ENCODE data around the gene PDHA1. TPM values are rescaled to one million over a fixed set of nuclear protein-coding genes. Genes with fewer than 3 reads are reported as not detected.

The PDHA1 gene
- total RNA-seq (100 to 1,000 TPM in 1 of 2 donors, 10 to 100 TPM in 1; 93.6 to 115 TPM), total RNA-seq (50.7 to 83.3 reads per million in 2 donors)

- H3K27me3 Mint-ChIP-seq, result no peaks in the 10 kb centered on the region
- peaks cover 9% of the 10 kb centered on the region for H3K4me1 Mint-ChIP-seq
Measured at GRCh38 chrX:19343535-19344408, at the start of gene PDHA1. Gene PDHA1, plus strand, starts transcription at chrX:19343927. Its CDS starts 111 bp downstream, at chrX:19344038.

GRCh38 chrX:19303256-19303880 lies 40.4 kb upstream of the PDHA1 start:
- ATAC-seq, result no peak
- no peak overlapping the region for H3K27ac Mint-ChIP-seq
- no peak overlapping the region for H3K4me3 Mint-ChIP-seq
- no peaks in the 10 kb centered on the region for H3K9me3 ChIP-seq (ENCODE audit: control insufficient read depth, low read length, poor library complexity, severe bottlenecking)
- no peaks in the 10 kb centered on the region for H3K4me1 Mint-ChIP-seq
- no peaks in the 10 kb centered on the region for H3K36me3 Mint-ChIP-seq (ENCODE audit: low read depth)
- no peak for DNase-seq
- H3K27me3 Mint-ChIP-seq, result no peaks in the 10 kb centered on the region

More at GRCh38 chrX:19343535-19344408, at the start of gene PDHA1:
- H3K36me3 Mint-ChIP-seq (ENCODE audit: low read depth), result no peaks in the 10 kb centered on the region
- peak; percentile 97 for ATAC-seq
- no peaks in the 10 kb centered on the region for H3K9me3 ChIP-seq (ENCODE audit: control insufficient read depth, low read length, poor library complexity, severe bottlenecking)
- peak within 1 kb of the TSS; percentile 92 for H3K4me3 Mint-ChIP-seq
- DNase-seq, result peak; percentile 84 to 89 (median 86)
- peak within 1 kb of the TSS; percentile 75 for H3K27ac Mint-ChIP-seq

GRCh38 chrX:19326567-19326966 lies 17.2 kb upstream of the PDHA1 start:
- no peak overlapping the region for H3K27ac Mint-ChIP-seq
- H3K9me3 ChIP-seq (ENCODE audit: control insufficient read depth, low read length, poor library complexity, severe bottlenecking), result no peaks in the 10 kb centered on the region
- H3K4me1 Mint-ChIP-seq, result no peaks in the 10 kb centered on the region
- H3K4me3 Mint-ChIP-seq, result no peak overlapping the region
- H3K27me3 Mint-ChIP-seq, result no peaks in the 10 kb centered on the region
- ATAC-seq (no peak), DNase-seq (no peak)
- no peaks in the 10 kb centered on the region for H3K36me3 Mint-ChIP-seq (ENCODE audit: low read depth)

GRCh38 chrX:19331831-19332230 lies 11.9 kb upstream of the PDHA1 start:
- Mint-ChIP-seq H3K4me3 (no peak overlapping the region), H3K36me3 (ENCODE audit: low read depth) (peaks cover 2% of the 10 kb centered on the region), H3K4me1 (no peaks in the 10 kb centered on the region), H3K27me3 (no peaks in the 10 kb centered on the region), H3K27ac (no peak overlapping the region)
- ATAC-seq, result no peak
- H3K9me3 ChIP-seq (ENCODE audit: control insufficient read depth, low read length, poor library complexity, severe bottlenecking), result no peaks in the 10 kb centered on the region
- no peak for DNase-seq

GRCh38 chrX:19332983-19333382 lies 10.7 kb upstream of the PDHA1 start:
- no peaks in the 10 kb centered on the region for H3K27me3 Mint-ChIP-seq
- ATAC-seq, result no peak
- no peaks in the 10 kb centered on the region for H3K9me3 ChIP-seq (ENCODE audit: control insufficient read depth, low read length, poor library complexity, severe bottlenecking)
- no peaks in the 10 kb centered on the region for H3K4me1 Mint-ChIP-seq
- peaks cover 2% of the 10 kb centered on the region for H3K36me3 Mint-ChIP-seq (ENCODE audit: low read depth)
- H3K27ac Mint-ChIP-seq, result no peak overlapping the region
- no peak overlapping the region for H3K4me3 Mint-ChIP-seq
- DNase-seq, result no peak

- peaks cover 2% of the 10 kb centered on the region for H3K36me3 Mint-ChIP-seq (ENCODE audit: low read depth)
- H3K27ac Mint-ChIP-seq, result peak overlapping the region; percentile 44
Measured at GRCh38 chrX:19334945-19335626, 8.6 kb upstream of the PDHA1 start.

GRCh38 chrX:19342331-19342906 lies 1.3 kb upstream of the PDHA1 start:
- no peak overlapping the region for H3K4me3 Mint-ChIP-seq
- H3K4me1 Mint-ChIP-seq, result peaks cover 8% of the 10 kb centered on the region
- H3K27me3 Mint-ChIP-seq, result no peaks in the 10 kb centered on the region
- H3K9me3 ChIP-seq (ENCODE audit: control insufficient read depth, low read length, poor library complexity, severe bottlenecking), result no peaks in the 10 kb centered on the region
- no peak for ATAC-seq
- DNase-seq, result no peak
- no peaks in the 10 kb centered on the region for H3K36me3 Mint-ChIP-seq (ENCODE audit: low read depth)
- no peak overlapping the region for H3K27ac Mint-ChIP-seq

More at GRCh38 chrX:19334945-19335626, 8.6 kb upstream of the PDHA1 start:
- no peaks in the 10 kb centered on the region for H3K9me3 ChIP-seq (ENCODE audit: control insufficient read depth, low read length, poor library complexity, severe bottlenecking)
- DNase-seq (no peak), ATAC-seq (peak; percentile 35)
- H3K4me1 Mint-ChIP-seq, result no peaks in the 10 kb centered on the region
- H3K4me3 Mint-ChIP-seq, result no peak overlapping the region
- H3K27me3 Mint-ChIP-seq, result no peaks in the 10 kb centered on the region

GRCh38 chrX:19343085-19343534 lies 617 bp upstream of the PDHA1 start:
- peak overlapping the region; percentile 75 for H3K27ac Mint-ChIP-seq
- ATAC-seq (no peak), DNase-seq (no peak)
- peak overlapping the region; percentile 92 for H3K4me3 Mint-ChIP-seq
- no peaks in the 10 kb centered on the region for H3K36me3 Mint-ChIP-seq (ENCODE audit: low read depth)
- H3K9me3 ChIP-seq (ENCODE audit: control insufficient read depth, low read length, poor library complexity, severe bottlenecking), result no peaks in the 10 kb centered on the region
- peaks cover 9% of the 10 kb centered on the region for H3K4me1 Mint-ChIP-seq
- no peaks in the 10 kb centered on the region for H3K27me3 Mint-ChIP-seq

- no peaks in the 10 kb centered on the region for H3K36me3 Mint-ChIP-seq (ENCODE audit: low read depth)
- peaks cover 9% of the 10 kb centered on the region for H3K4me1 Mint-ChIP-seq
- peak overlapping the region; percentile 75 for H3K27ac Mint-ChIP-seq
- DNase-seq, result no peak
- no peak for ATAC-seq
- H3K27me3 Mint-ChIP-seq, result no peaks in the 10 kb centered on the region
- H3K4me3 Mint-ChIP-seq, result peak overlapping the region; percentile 92
- no peaks in the 10 kb centered on the region for H3K9me3 ChIP-seq (ENCODE audit: control insufficient read depth, low read length, poor library complexity, severe bottlenecking)
Measured at GRCh38 chrX:19344661-19345060, 934 bp downstream of the PDHA1 start.

GRCh38 chrX:19347916-19348315 lies 4.2 kb downstream of the PDHA1 start:
- peaks cover 14% of the 10 kb centered on the region for H3K4me1 Mint-ChIP-seq
- DNase-seq, result no peak
- H3K4me3 Mint-ChIP-seq, result no peak overlapping the region
- H3K27ac Mint-ChIP-seq, result no peak overlapping the region
- no peaks in the 10 kb centered on the region for H3K27me3 Mint-ChIP-seq
- peaks cover 3% of the 10 kb centered on the region for H3K36me3 Mint-ChIP-seq (ENCODE audit: low read depth)
- H3K9me3 ChIP-seq (ENCODE audit: control insufficient read depth, low read length, poor library complexity, severe bottlenecking), result no peaks in the 10 kb centered on the region
- ATAC-seq, result no peak

- Mint-ChIP-seq H3K36me3 (ENCODE audit: low read depth) (peaks cover 3% of the 10 kb centered on the region), H3K27me3 (no peaks in the 10 kb centered on the region)
- DNase-seq, result no peak
Measured at GRCh38 chrX:19349264-19349663, 5.5 kb downstream of the PDHA1 start.

GRCh38 chrX:19350941-19351384 lies 7.2 kb downstream of the PDHA1 start:
- Mint-ChIP-seq H3K4me3 (no peak overlapping the region), H3K27me3 (no peaks in the 10 kb centered on the region), H3K27ac (peak overlapping the region; percentile 54), H3K36me3 (ENCODE audit: low read depth) (peaks cover 3% of the 10 kb centered on the region), H3K4me1 (peaks cover 9% of the 10 kb centered on the region)
- DNase-seq (no peak), ATAC-seq (peak; percentile 40)
- no peaks in the 10 kb centered on the region for H3K9me3 ChIP-seq (ENCODE audit: control insufficient read depth, low read length, poor library complexity, severe bottlenecking)

More at GRCh38 chrX:19349264-19349663, 5.5 kb downstream of the PDHA1 start:
- ATAC-seq, result no peak
- Mint-ChIP-seq H3K4me3 (no peak overlapping the region), H3K4me1 (peaks cover 9% of the 10 kb centered on the region), H3K27ac (no peak overlapping the region)
- H3K9me3 ChIP-seq (ENCODE audit: control insufficient read depth, low read length, poor library complexity, severe bottlenecking), result no peaks in the 10 kb centered on the region

- DNase-seq, result no peak
- no peak overlapping the region for H3K27ac Mint-ChIP-seq
- peaks cover 4% of the 10 kb centered on the region for H3K4me1 Mint-ChIP-seq
- H3K4me3 Mint-ChIP-seq, result no peak overlapping the region
- no peaks in the 10 kb centered on the region for H3K9me3 ChIP-seq (ENCODE audit: control insufficient read depth, low read length, poor library complexity, severe bottlenecking)
- ATAC-seq, result no peak
- no peaks in the 10 kb centered on the region for H3K27me3 Mint-ChIP-seq
- peaks cover 3% of the 10 kb centered on the region for H3K36me3 Mint-ChIP-seq (ENCODE audit: low read depth)
Measured at GRCh38 chrX:19354625-19355024, 10.9 kb downstream of the PDHA1 start.
